K562 (cell line): ENCODE data around the gene CCNYL1. TPM values are rescaled to one million over a fixed set of nuclear protein-coding genes. Genes with fewer than 3 reads are reported as not detected.

Source experiments
- ERF ChIP-seq: fragments of 450-650 bp; formaldehyde crosslinking; IDR thresholded peaks from 2 replicates; pipeline ENCODE4 v1.4.0; 2020; ENCODE audit warnings: mild to moderate bottlenecking, mixed read lengths
- ETS1 ChIP-seq: conservative IDR thresholded peaks from 2 replicates; pipeline ENCODE4 v1.6.1; 2011; ENCODE audit warnings: low read depth, mild to moderate bottlenecking, low read length; ENCODE audit not compliant: control insufficient read depth
- MAFK ChIP-seq: IDR thresholded peaks from 2 replicates; pipeline ENCODE4 v1.6.1; 2011; ENCODE audit warnings: low read length, improper control_type of control experiment
- MAX ChIP-seq: sonication (generic); formaldehyde crosslinking; IDR thresholded peaks from 2 replicates; pipeline ENCODE4 v1.9.0; 2022; ENCODE audit warnings: mild to moderate bottlenecking, missing genetic modification reagents
- MCM7 ChIP-seq, 2 experiments: fragments of 450-650 bp; IDR thresholded peaks; 2 replicates each; pipeline ENCODE4 v1.6.1; 2016 to 2018
- NCOA1 ChIP-seq: fragments of 450-650 bp; IDR thresholded peaks from 2 replicates; pipeline ENCODE4 v1.6.1; 2016; ENCODE audit warnings: low read depth
- POLR2A ChIP-seq: fragments of 450-650 bp; conservative IDR thresholded peaks from 2 replicates; pipeline ENCODE4 v1.6.1; 2016
- RBM34 ChIP-seq: fragments of 200-400 bp; formaldehyde crosslinking; IDR thresholded peaks from 2 replicates; pipeline ENCODE4 v1.6.1; 2018; ENCODE audit warnings: low read length, borderline replicate concordance; ENCODE audit not compliant: insufficient read depth
- REST ChIP-seq, 2 experiments: fragments of 450-650 bp; formaldehyde crosslinking in 1 of 2; IDR thresholded peaks; 2 replicates each; pipeline versions ENCODE4 v1.4.0 to v1.6.1; 2014 to 2020; ENCODE audit warnings: mild to moderate bottlenecking in 2 of 2, borderline replicate concordance in 1 of 2, low read depth in 1 of 2
- SMAD4 ChIP-seq: fragments of 250-450 bp; sonication (Bioruptor Pico); conservative IDR thresholded peaks from 2 replicates; pipeline ENCODE4 v1.8.0; 2021; ENCODE audit warnings: inconsistent platforms, mild to moderate bottlenecking, moderate library complexity
- SOX6 ChIP-seq: fragments of 450-650 bp; IDR thresholded peaks from 2 replicates; pipeline ENCODE4 v1.6.1; 2014; ENCODE audit warnings: mild to moderate bottlenecking
- TEAD4 ChIP-seq, 2 experiments: sonication (generic) in 1 of 2; formaldehyde crosslinking in 1 of 2; IDR thresholded peaks; 2 replicates each; pipeline versions ENCODE4 v1.6.1 to v1.8.0; 2012 to 2022; ENCODE audit warnings: borderline replicate concordance in 1 of 2, inconsistent platforms in 1 of 2, low read length in 1 of 2, mild to moderate bottlenecking in 1 of 2, missing genetic modification reagents in 1 of 2
- TRIM24 ChIP-seq, 2 experiments: fragments of 450-650 bp; IDR thresholded peaks; 2 replicates each; pipeline ENCODE4 v1.6.1; 2016
- polyA plus RNA-seq, 8 experiments: library from polyadenylated mRNA; depleted of rRNA in 4 of 8; stranded (reverse) in 5 of 8; unstranded in 3 of 8; fragments of >200 nt; fragmentation: Nextera tagmentation in 2 of 8; fragmentation: Illumina TruSeq in 1 of 8; extraction: Ambion mirVana in 2 of 8; extraction: Trizol in 1 of 8; gene quantifications; 2 replicates each; pipeline versions ENCODE4 v1.2.1 to v1.2.3, GENCODE V29; 2011 to 2014; ENCODE audit warnings: inconsistent platforms in 1 of 8, missing spikeins in 1 of 8
- total RNA-seq, 7 experiments: library from RNA; depleted of rRNA in 6 of 7; stranded (reverse); fragments of >200 nt in 6 of 7; fragmentation: Illumina TruSeq in 2 of 7; extraction: Trizol in 2 of 7; gene quantifications; 2 replicates each; pipeline versions ENCODE4 v1.2.1 to v1.2.3, GENCODE V29; 2011 to 2021; ENCODE audit warnings: low replicate concordance in 1 of 7
- TF ChIP-seq, protein P1 (sequence below): fragments of 250-450 bp; sonication (Bioruptor Pico); IDR thresholded peaks from 2 replicates; pipeline ENCODE4 v1.9.0; 2021; ENCODE audit warnings: mild to moderate bottlenecking, inconsistent platforms
- TF ChIP-seq, protein P2 (sequence below): fragments of 200-400 bp; formaldehyde crosslinking; IDR thresholded peaks from 2 replicates; pipeline ENCODE4 v1.6.1; 2017; ENCODE audit warnings: mild to moderate bottlenecking, low read depth, low read length, moderate library complexity

The CCNYL1 gene
- total and polyA plus RNA-seq, 9 of the 15 experiments (the other 6 are each of a cell fraction or from before 2014, with no cell fraction given) = 1.9 to 7.5 (median 4.7) TPM

DNA sequence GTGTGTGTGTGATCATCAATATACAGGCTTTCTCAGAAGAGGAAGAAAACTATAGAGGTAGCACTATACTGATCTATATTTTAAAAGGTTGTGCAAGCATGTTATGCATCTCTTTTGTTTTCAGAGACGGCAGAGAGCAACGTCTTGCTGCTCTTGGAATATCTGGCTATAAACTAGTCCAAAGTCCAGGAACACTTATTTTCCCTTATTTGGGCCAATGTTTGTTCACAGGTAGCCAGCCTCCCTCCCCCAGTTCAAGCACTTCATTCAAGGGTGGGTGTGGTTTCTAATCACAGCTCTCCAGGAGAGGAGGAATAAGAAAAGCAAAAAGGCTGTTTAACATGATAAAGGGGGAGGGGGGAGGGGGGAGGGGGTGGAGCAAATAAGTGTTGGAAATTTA, 54.1 kb downstream of the CCNYL1 start (continued):
- TF ChIP-seq SMAD4 (CRISPR knock-in tag) (no peak), POLR2A (no peak), MAFK (no peak), ERF (no peak), NCOA1 (no peak; the same call in 1 of the 2 replicates), ETS1 (no peak), MCM7 (IDR thresholded peaks at IDR 0.05) (no peak), TRIM24 (IDR thresholded peaks at IDR 0.05) (peak in 1 of 2 experiments; percentile 51; a peak in 1 of 4 replicates), RBM34 (no peak), MAX (CRISPR knock-in tag) (no peak), SOX6 (peak; percentile 63), TEAD4 (IDR thresholded peaks at IDR 0.05; ENCODE audit: low read length) (peak; percentile 90), TEAD4 (CRISPR knock-in tag; IDR thresholded peaks at IDR 0.05; ENCODE audit: borderline replicate concordance) (no peak), REST (IDR thresholded peaks at IDR 0.05; ENCODE audit: borderline replicate concordance) (no peak), REST (CRISPR knock-in tag; IDR thresholded peaks at IDR 0.05; ENCODE audit: low read depth) (no peak)
- TF ChIP-seq, protein P1, sequence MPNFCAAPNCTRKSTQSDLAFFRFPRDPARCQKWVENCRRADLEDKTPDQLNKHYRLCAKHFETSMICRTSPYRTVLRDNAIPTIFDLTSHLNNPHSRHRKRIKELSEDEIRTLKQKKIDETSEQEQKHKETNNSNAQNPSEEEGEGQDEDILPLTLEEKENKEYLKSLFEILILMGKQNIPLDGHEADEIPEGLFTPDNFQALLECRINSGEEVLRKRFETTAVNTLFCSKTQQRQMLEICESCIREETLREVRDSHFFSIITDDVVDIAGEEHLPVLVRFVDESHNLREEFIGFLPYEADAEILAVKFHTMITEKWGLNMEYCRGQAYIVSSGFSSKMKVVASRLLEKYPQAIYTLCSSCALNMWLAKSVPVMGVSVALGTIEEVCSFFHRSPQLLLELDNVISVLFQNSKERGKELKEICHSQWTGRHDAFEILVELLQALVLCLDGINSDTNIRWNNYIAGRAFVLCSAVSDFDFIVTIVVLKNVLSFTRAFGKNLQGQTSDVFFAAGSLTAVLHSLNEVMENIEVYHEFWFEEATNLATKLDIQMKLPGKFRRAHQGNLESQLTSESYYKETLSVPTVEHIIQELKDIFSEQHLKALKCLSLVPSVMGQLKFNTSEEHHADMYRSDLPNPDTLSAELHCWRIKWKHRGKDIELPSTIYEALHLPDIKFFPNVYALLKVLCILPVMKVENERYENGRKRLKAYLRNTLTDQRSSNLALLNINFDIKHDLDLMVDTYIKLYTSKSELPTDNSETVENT = no peak
- TF ChIP-seq, protein P2, sequence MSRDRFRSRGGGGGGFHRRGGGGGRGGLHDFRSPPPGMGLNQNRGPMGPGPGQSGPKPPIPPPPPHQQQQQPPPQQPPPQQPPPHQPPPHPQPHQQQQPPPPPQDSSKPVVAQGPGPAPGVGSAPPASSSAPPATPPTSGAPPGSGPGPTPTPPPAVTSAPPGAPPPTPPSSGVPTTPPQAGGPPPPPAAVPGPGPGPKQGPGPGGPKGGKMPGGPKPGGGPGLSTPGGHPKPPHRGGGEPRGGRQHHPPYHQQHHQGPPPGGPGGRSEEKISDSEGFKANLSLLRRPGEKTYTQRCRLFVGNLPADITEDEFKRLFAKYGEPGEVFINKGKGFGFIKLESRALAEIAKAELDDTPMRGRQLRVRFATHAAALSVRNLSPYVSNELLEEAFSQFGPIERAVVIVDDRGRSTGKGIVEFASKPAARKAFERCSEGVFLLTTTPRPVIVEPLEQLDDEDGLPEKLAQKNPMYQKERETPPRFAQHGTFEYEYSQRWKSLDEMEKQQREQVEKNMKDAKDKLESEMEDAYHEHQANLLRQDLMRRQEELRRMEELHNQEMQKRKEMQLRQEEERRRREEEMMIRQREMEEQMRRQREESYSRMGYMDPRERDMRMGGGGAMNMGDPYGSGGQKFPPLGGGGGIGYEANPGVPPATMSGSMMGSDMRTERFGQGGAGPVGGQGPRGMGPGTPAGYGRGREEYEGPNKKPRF = no peak
